HCT116 (cell line): ENCODE results near the gene FRMD4A. TPM values are rescaled to one million over a fixed set of nuclear protein-coding genes. Genes with fewer than 3 reads are reported as not detected.

Experiments
- ATAC-seq: fragments of 200-7000 bp; cut with Tn5 transposase; 2 replicates; pipeline ENCODE4 v1.9.1; 2020; ENCODE audit warnings: mild to moderate bottlenecking, moderate library complexity
- BruUV-seq: library from RNA; stranded (reverse); fragments of 400-500 nt; replicated peaks from 2 replicates; lab custom pipeline; 2021; lab: Mats Ljungman, UMichigan
- CTCF ChIA-PET: fragments of 300-600 bp; sonication (Branson Sonifier 250); formaldehyde crosslinking; loops from one replicate; lab custom pipeline; 2021; ENCODE audit warnings: antibody characterized with exemption; lab: Charles Lee
- POLR2A ChIA-PET: fragments of 300-600, 350-600 bp; sonication (Branson Sonifier 250); formaldehyde crosslinking; loops from one replicate; lab custom pipeline; 2021; ENCODE audit warnings: antibody characterized with exemption; lab: Charles Lee
- RAD21 ChIA-PET, 2 experiments: fragments of 300-600 bp; sonication (Branson Sonifier 250); formaldehyde crosslinking; loops; one replicate each; lab custom pipeline; 2023; ENCODE audit warnings: low total read pairs in 2 of 2; ENCODE audit not compliant: uncharacterized antibody in 2 of 2, unreplicated experiment in 2 of 2, low non-redundant PET in 1 of 2; lab: Charles Lee
- DNase-seq: peaks from one replicate; pipeline ENCODE4 v3.0.0-alpha.2; 2010; ENCODE audit warnings: low read depth, low spot score
- H2AFZ ChIP-seq: fragments of 200-600 bp; shearing (Covaris generic), sonication (generic); 2 replicates; pipeline ENCODE4 v1.6.1; 2017; ENCODE audit warnings: low read depth, mixed run types, mixed read lengths, antibody characterized with exemption, low read length; ENCODE audit not compliant: poor library complexity, severe bottlenecking
- H3K27ac ChIP-seq: 2 replicates; pipeline ENCODE4 v1.5.1; 2012; ENCODE audit warnings: low read depth, low read length
- H3K27me3 ChIP-seq: fragments of 200-600 bp; sonication (generic); 2 replicates; pipeline ENCODE4 v1.6.1; 2016; ENCODE audit warnings: mixed run types, low read length, mixed read lengths; ENCODE audit not compliant: insufficient read depth
- H3K36me3 ChIP-seq, 2 experiments: fragments of 200-500 bp in 1 of 2; fragments of 200-600 bp in 1 of 2; sonication (Bioruptor generic) in 1 of 2; sonication (generic) in 1 of 2; 2 replicates each; pipeline versions ENCODE4 v1.5.1 to v1.6.1; 2014 to 2016; ENCODE audit warnings: low read length in 2 of 2, inconsistent platforms in 1 of 2, mixed read lengths in 1 of 2, mixed run types in 1 of 2; ENCODE audit not compliant: insufficient read depth in 2 of 2, control insufficient read depth in 1 of 2
- H3K4me1 ChIP-seq, 2 experiments: fragments of 200-600 bp in 1 of 2; sonication (generic) in 1 of 2; 2 replicates each; pipeline versions ENCODE4 v1.5.1 to v1.6.1; 2012 to 2017; ENCODE audit warnings: low read length in 2 of 2, inconsistent platforms in 1 of 2, mild to moderate bottlenecking in 1 of 2, mixed read lengths in 1 of 2, mixed run types in 1 of 2, moderate library complexity in 1 of 2; ENCODE audit not compliant: insufficient read depth in 2 of 2, control insufficient read depth in 1 of 2
- H3K4me2 ChIP-seq: fragments of 200-600 bp; sonication (generic); 2 replicates; pipeline ENCODE4 v1.6.1; 2017; ENCODE audit warnings: mixed run types, low read length, mixed read lengths
- H3K4me3 ChIP-seq, 2 experiments: fragments of 200-600 bp in 1 of 2; sonication (generic) in 1 of 2; replicated peaks in 1 of 2; 2 replicates each; pipeline ENCODE4 v1.5.1; 2011 to 2016; ENCODE audit warnings: low read length in 2 of 2, control low read depth in 1 of 2, low read depth in 1 of 2, mild to moderate bottlenecking in 1 of 2, mixed read lengths in 1 of 2, mixed run types in 1 of 2
- H3K79me2 ChIP-seq: fragments of 200-600 bp; sonication (generic); 2 replicates; pipeline ENCODE4 v1.6.1; 2017; ENCODE audit warnings: mild to moderate bottlenecking, mixed run types, low read length, moderate library complexity, mixed read lengths; ENCODE audit not compliant: insufficient read depth
- H3K9ac ChIP-seq: fragments of 200-600 bp; sonication (generic); 2 replicates; pipeline ENCODE4 v1.6.1; 2016; ENCODE audit warnings: low read length, mixed read lengths
- H3K9me2 ChIP-seq: fragments of 200-600 bp; sonication (generic), shearing (Covaris generic); 2 replicates; pipeline ENCODE4 v1.6.1; 2017; ENCODE audit warnings: mixed run types, mild to moderate bottlenecking, moderate library complexity; ENCODE audit not compliant: insufficient read depth
- H3K9me3 ChIP-seq, 2 experiments: fragments of 200-500 bp in 1 of 2; fragments of 200-600 bp in 1 of 2; sonication (Bioruptor generic) in 1 of 2; sonication (generic) in 1 of 2; 2 replicates each; pipeline ENCODE4 v1.6.1; 2014 to 2017; ENCODE audit warnings: low read length in 2 of 2, mixed read lengths in 2 of 2, inconsistent platforms in 1 of 2, low read depth in 1 of 2, mild to moderate bottlenecking in 1 of 2, mixed run types in 1 of 2, moderate library complexity in 1 of 2; ENCODE audit not compliant: control insufficient read depth in 1 of 2, insufficient read depth in 1 of 2
- H4K20me1 ChIP-seq: fragments of 200-600 bp; sonication (generic), shearing (Covaris generic); 2 replicates; pipeline ENCODE4 v1.6.1; 2017; ENCODE audit warnings: mixed run types, mild to moderate bottlenecking, moderate library complexity; ENCODE audit not compliant: insufficient read depth
- EGR1 ChIP-seq: IDR thresholded peaks from 2 replicates; pipeline ENCODE4 v1.6.1; 2012; ENCODE audit warnings: low read depth
- ELF1 ChIP-seq: IDR thresholded peaks from 2 replicates; pipeline ENCODE4 v1.6.1; 2012; ENCODE audit warnings: low read depth, borderline replicate concordance
- SP1 ChIP-seq: IDR thresholded peaks from 2 replicates; pipeline ENCODE4 v1.6.1; 2012; ENCODE audit warnings: low read depth
- ZFX ChIP-seq: fragments of 450-650 bp; IDR thresholded peaks from 2 replicates; pipeline ENCODE4 v1.6.1; 2017
- intact Hi-C: fragments of 100-400 bp; cut with micrococcal nuclease; formaldehyde crosslinking; loops from 2 replicates; pipeline ENCODE4 v1.10.0; 2022
- total RNA-seq: library from RNA; stranded (reverse); gene quantifications from one replicate; pipeline ENCODE4 v1.2.1, GENCODE V29; 2021; ENCODE audit not compliant: unreplicated experiment
- TF ChIP-seq, protein P1 (sequence below): IDR thresholded peaks from 2 replicates; pipeline ENCODE4 v1.6.1; 2012
- TF ChIP-seq, protein P2 (sequence below): IDR thresholded peaks from 2 replicates; pipeline ENCODE4 v1.6.1; 2012; ENCODE audit warnings: low read depth
- TF ChIP-seq, protein P3 (sequence below): IDR thresholded peaks from 2 replicates; pipeline ENCODE4 v1.6.1; 2012

Gene FRMD4A
- total RNA-seq, 1 experiment from 2014 or later, result 0.20 TPM

DNA sequence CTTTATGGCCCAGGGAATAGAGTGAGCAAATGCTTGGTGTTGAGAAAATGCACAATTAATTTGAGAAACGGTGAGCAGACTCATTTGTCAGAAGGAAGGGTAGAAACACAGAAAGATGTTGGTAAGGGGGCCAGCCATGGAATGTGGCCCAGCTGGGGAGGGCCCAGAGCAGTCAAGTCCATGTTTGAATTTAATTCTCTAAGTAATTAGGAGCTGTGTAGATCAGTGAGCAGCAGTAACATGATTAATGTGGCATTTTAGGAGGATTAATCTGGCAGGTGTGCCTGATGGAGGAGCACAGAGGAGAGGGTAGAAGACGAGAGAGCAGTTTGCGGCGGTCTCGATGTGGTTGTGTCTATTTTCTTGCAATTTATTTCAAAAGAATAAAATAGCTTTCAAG lies 218.7 kb downstream of the FRMD4A start:
- H3K79me2 ChIP-seq, result no peaks in the 10 kb centered on the region
- BruUV-seq, result no TSS peak
- CTCF ChIA-PET, result interaction anchor here (1.4 kb wide), 1 partner anchor 10 kb away, joined by 3 read pairs; no protein-coding TSS in a partner anchor

DNA sequence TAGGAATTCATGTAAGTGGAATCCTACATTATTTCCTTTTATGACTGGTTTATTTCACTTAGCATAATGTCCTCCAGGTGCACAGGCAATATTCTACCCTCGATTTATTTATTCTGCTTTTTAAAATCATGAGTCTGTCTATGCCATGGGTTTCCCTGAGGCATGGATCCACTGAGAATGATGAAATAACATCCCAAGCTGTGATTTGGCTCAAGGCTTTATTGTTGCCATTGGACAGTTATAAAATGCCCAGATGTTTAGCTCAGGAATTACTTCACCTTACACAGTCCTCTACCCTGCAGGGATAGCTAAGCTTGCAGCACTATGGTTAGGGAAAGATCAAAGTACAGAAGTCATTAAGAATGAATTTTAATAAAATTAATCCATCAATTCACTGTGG lies 219.5 kb downstream of the FRMD4A start:
- TF ChIP-seq ELF1 (no peak), EGR1 (no peak), ZFX (no peak), SP1 (no peak)
- TF ChIP-seq, protein P1, sequence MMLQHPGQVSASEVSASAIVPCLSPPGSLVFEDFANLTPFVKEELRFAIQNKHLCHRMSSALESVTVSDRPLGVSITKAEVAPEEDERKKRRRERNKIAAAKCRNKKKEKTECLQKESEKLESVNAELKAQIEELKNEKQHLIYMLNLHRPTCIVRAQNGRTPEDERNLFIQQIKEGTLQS, result no peak
- TF ChIP-seq, protein P2, sequence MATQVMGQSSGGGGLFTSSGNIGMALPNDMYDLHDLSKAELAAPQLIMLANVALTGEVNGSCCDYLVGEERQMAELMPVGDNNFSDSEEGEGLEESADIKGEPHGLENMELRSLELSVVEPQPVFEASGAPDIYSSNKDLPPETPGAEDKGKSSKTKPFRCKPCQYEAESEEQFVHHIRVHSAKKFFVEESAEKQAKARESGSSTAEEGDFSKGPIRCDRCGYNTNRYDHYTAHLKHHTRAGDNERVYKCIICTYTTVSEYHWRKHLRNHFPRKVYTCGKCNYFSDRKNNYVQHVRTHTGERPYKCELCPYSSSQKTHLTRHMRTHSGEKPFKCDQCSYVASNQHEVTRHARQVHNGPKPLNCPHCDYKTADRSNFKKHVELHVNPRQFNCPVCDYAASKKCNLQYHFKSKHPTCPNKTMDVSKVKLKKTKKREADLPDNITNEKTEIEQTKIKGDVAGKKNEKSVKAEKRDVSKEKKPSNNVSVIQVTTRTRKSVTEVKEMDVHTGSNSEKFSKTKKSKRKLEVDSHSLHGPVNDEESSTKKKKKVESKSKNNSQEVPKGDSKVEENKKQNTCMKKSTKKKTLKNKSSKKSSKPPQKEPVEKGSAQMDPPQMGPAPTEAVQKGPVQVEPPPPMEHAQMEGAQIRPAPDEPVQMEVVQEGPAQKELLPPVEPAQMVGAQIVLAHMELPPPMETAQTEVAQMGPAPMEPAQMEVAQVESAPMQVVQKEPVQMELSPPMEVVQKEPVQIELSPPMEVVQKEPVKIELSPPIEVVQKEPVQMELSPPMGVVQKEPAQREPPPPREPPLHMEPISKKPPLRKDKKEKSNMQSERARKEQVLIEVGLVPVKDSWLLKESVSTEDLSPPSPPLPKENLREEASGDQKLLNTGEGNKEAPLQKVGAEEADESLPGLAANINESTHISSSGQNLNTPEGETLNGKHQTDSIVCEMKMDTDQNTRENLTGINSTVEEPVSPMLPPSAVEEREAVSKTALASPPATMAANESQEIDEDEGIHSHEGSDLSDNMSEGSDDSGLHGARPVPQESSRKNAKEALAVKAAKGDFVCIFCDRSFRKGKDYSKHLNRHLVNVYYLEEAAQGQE, result no peak
- Histone ChIP-seq H3K9me2 (no peaks in the 10 kb centered on the region), H3K27ac (no peak overlapping the region), H3K9me3 (no peaks in the 10 kb centered on the region), H3K27me3 (peaks cover 29% of the 10 kb centered on the region), H2AFZ (no peak overlapping the region), H3K36me3 (no peaks in the 10 kb centered on the region), H3K4me2 (no peak overlapping the region), H4K20me1 (no peaks in the 10 kb centered on the region), H3K79me2 (no peaks in the 10 kb centered on the region), H3K4me3 (no peak overlapping the region), H3K4me1 (no peaks in the 10 kb centered on the region), H3K9ac (no peak overlapping the region)
- no peak for DNase-seq
- ChIA-PET CTCF (no interaction called here), POLR2A (interaction anchor here (0.6 kb wide), 1 partner anchor 38 kb away, joined by 3 read pairs; no protein-coding TSS in a partner anchor), RAD21 (no interaction called here)
- no TSS peak for BruUV-seq
- intact Hi-C loops, result no loop called here
- no peak for ATAC-seq

More for the DNA sequence above, 218.7 kb downstream of the FRMD4A start:
- ATAC-seq (no peak), DNase-seq (no peak)
- TF ChIP-seq, protein P3, sequence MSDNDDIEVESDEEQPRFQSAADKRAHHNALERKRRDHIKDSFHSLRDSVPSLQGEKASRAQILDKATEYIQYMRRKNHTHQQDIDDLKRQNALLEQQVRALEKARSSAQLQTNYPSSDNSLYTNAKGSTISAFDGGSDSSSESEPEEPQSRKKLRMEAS, result no peak
- TF ChIP-seq SP1, result no peak
- Histone ChIP-seq H3K36me3 (no peaks in the 10 kb centered on the region), H3K4me1 (no peaks in the 10 kb centered on the region), H2AFZ (no peak overlapping the region), H3K9ac (no peak overlapping the region), H3K27me3 (peaks cover 29% of the 10 kb centered on the region), H3K9me3 (no peaks in the 10 kb centered on the region), H3K4me2 (no peak overlapping the region), H3K4me3 (no peak overlapping the region), H4K20me1 (no peaks in the 10 kb centered on the region), H3K9me2 (no peaks in the 10 kb centered on the region), H3K27ac (no peak overlapping the region)
- RAD21 ChIA-PET, result no interaction called here
- POLR2A ChIA-PET, result interaction anchor here (0.6 kb wide), 1 partner anchor 39 kb away, joined by 3 read pairs; no protein-coding TSS in a partner anchor
- intact Hi-C loops, result no loop called here
